Measurements from ENCODE around the gene PPP3CA. TPM values are rescaled to one million over a fixed set of nuclear protein-coding genes. Genes with fewer than 3 reads are reported as not detected.

PPP3CA gene
- total RNA-seq, 1 experiment from 2014 or later: 133 TPM

DNA sequence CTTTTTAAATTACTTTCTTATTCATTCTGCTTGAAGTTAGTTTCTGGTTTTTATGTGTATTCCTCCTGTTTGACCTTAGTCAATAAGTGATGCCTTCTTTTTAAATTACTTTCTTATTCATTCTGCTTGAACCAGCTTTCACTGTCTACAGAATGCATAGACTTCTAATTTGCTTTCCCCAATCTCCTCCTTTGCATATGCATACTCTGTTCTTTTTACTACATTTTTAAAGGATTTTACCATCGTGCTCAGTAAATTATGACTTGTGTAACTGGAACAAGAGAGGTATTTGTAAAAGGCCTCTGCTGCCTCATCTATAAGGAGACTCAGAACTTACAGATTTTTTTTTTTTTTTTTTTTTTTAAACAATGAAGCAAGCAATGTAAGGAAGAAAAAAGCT, 228.7 kb downstream of the PPP3CA start (continued):
- TF ChIP-seq, protein P1, sequence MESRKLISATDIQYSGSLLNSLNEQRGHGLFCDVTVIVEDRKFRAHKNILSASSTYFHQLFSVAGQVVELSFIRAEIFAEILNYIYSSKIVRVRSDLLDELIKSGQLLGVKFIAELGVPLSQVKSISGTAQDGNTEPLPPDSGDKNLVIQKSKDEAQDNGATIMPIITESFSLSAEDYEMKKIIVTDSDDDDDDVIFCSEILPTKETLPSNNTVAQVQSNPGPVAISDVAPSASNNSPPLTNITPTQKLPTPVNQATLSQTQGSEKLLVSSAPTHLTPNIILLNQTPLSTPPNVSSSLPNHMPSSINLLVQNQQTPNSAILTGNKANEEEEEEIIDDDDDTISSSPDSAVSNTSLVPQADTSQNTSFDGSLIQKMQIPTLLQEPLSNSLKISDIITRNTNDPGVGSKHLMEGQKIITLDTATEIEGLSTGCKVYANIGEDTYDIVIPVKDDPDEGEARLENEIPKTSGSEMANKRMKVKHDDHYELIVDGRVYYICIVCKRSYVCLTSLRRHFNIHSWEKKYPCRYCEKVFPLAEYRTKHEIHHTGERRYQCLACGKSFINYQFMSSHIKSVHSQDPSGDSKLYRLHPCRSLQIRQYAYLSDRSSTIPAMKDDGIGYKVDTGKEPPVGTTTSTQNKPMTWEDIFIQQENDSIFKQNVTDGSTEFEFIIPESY (IDR thresholded peaks at IDR 0.05; ENCODE audit: extremely low read depth, insufficient replicate concordance, low read length): no peak
- TF ChIP-seq ELF1 (IDR thresholded peaks at IDR 0.05; ENCODE audit: borderline replicate concordance, low read depth) (no peak), ZFX (IDR thresholded peaks at IDR 0.05) (no peak)
- TF ChIP-seq, protein P2, sequence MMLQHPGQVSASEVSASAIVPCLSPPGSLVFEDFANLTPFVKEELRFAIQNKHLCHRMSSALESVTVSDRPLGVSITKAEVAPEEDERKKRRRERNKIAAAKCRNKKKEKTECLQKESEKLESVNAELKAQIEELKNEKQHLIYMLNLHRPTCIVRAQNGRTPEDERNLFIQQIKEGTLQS (IDR thresholded peaks at IDR 0.05): no peak

DNA sequence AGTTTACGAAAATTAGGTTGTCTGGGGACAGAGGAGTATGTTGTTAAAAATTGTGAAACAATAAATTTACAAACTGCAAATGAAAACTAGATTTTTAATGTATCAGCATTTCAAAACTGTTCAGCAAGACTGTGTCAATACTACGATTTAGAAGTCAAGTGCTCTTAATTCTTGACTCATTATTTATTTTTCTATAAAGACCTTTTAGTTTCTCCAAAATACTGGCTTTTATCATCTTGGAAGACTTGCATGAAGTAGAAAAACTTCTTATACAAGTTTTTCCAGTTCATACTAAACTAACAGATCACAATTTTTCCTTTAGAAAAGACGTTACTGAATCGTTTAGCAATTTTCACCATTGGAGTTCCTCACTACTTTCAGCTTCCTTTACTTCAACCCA, 231.4 kb downstream of the PPP3CA start:
- H3K36me3 ChIP-seq (ENCODE audit: control insufficient read depth in 1 of 2, insufficient read depth in 2 of 2, low read length in 2 of 2): no peaks in the 10 kb centered on the region; a peak in 1 of 4 replicates
- POLR2A ChIA-PET: interaction anchor here (0.8 to 4.2 kb wide), 13 partner anchors 8 to 181 kb away, joined by 3 to 43 read pairs (median 4); no protein-coding TSS in a partner anchor
- RAD21 ChIA-PET (ENCODE audit: low non-redundant PET in 1 of 2, low total read pairs in 2 of 2, uncharacterized antibody in 2 of 2, unreplicated experiment in 2 of 2): interaction anchor here in 1 of 2 experiments (1.5 kb wide), 1 partner anchor 96 kb away, joined by 4 read pairs; no protein-coding TSS in a partner anchor
- intact Hi-C loops (cut with micrococcal nuclease): loop anchor here (2.0 kb wide), 1 partner anchor 41 kb away; no protein-coding TSS in a partner anchor
- H3K27ac ChIP-seq (ENCODE audit: low read depth, low read length): peak overlapping the region; percentile 96
- peak overlapping the region; percentile 53 for H3K9ac ChIP-seq (ENCODE audit: low read length)
- H3K9me2 ChIP-seq (ENCODE audit: insufficient read depth): no peaks in the 10 kb centered on the region
- BruUV-seq (replicated peaks): no TSS peak
- CTCF ChIA-PET: interaction anchor here (1.4 kb wide), 1 partner anchor 8 kb away, joined by 4 read pairs; no protein-coding TSS in a partner anchor
- no peak overlapping the region for H2AFZ ChIP-seq (ENCODE audit: low read depth, low read length, poor library complexity, severe bottlenecking)
- H3K4me1 ChIP-seq (ENCODE audit: control insufficient read depth in 1 of 2, insufficient read depth in 2 of 2, low read length in 2 of 2): peaks cover 65 to 93% of the 10 kb centered on the region in 2 experiments
- H4K20me1 ChIP-seq (ENCODE audit: insufficient read depth): no peaks in the 10 kb centered on the region
- no peak for ATAC-seq
- H3K27me3 ChIP-seq (ENCODE audit: insufficient read depth, low read length): no peaks in the 10 kb centered on the region
- H3K9me3 ChIP-seq (ENCODE audit: control insufficient read depth in 1 of 2, insufficient read depth in 1 of 2, low read depth in 1 of 2, low read length in 2 of 2): no peaks in the 10 kb centered on the region
- peaks cover 83% of the 10 kb centered on the region for H3K79me2 ChIP-seq (ENCODE audit: insufficient read depth, low read length)
- no peak for DNase-seq (ENCODE audit: low read depth, low spot score)
- H3K4me3 ChIP-seq (replicated peaks in 1 of 2; ENCODE audit: low read depth in 1 of 2, low read length in 2 of 2): peak overlapping the region in 1 of 2 experiments; percentile 23; a peak in 1 of 4 replicates
- H3K4me2 ChIP-seq (ENCODE audit: low read length): peak overlapping the region; percentile 60
- TF ChIP-seq, protein P1 (IDR thresholded peaks at IDR 0.05; ENCODE audit: extremely low read depth, insufficient replicate concordance, low read length): no peak
- TF ChIP-seq, protein P3, sequence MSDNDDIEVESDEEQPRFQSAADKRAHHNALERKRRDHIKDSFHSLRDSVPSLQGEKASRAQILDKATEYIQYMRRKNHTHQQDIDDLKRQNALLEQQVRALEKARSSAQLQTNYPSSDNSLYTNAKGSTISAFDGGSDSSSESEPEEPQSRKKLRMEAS (IDR thresholded peaks at IDR 0.05): no peak
- TF ChIP-seq, protein P4, sequence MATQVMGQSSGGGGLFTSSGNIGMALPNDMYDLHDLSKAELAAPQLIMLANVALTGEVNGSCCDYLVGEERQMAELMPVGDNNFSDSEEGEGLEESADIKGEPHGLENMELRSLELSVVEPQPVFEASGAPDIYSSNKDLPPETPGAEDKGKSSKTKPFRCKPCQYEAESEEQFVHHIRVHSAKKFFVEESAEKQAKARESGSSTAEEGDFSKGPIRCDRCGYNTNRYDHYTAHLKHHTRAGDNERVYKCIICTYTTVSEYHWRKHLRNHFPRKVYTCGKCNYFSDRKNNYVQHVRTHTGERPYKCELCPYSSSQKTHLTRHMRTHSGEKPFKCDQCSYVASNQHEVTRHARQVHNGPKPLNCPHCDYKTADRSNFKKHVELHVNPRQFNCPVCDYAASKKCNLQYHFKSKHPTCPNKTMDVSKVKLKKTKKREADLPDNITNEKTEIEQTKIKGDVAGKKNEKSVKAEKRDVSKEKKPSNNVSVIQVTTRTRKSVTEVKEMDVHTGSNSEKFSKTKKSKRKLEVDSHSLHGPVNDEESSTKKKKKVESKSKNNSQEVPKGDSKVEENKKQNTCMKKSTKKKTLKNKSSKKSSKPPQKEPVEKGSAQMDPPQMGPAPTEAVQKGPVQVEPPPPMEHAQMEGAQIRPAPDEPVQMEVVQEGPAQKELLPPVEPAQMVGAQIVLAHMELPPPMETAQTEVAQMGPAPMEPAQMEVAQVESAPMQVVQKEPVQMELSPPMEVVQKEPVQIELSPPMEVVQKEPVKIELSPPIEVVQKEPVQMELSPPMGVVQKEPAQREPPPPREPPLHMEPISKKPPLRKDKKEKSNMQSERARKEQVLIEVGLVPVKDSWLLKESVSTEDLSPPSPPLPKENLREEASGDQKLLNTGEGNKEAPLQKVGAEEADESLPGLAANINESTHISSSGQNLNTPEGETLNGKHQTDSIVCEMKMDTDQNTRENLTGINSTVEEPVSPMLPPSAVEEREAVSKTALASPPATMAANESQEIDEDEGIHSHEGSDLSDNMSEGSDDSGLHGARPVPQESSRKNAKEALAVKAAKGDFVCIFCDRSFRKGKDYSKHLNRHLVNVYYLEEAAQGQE (IDR thresholded peaks at IDR 0.05; ENCODE audit: low read depth): no peak
- TF ChIP-seq SRF (IDR thresholded peaks at IDR 0.05; ENCODE audit: low read depth): no peak
- no peak; the same call in 1 of the 2 replicates for TF ChIP-seq POLR2AphosphoS5 (IDR thresholded peaks at IDR 0.05; ENCODE audit: low read depth, low read length)
- TF ChIP-seq CEBPB (IDR thresholded peaks at IDR 0.05; ENCODE audit: low read depth): no peak
- no peak for TF ChIP-seq ZNF274 (IDR thresholded peaks at IDR 0.05; ENCODE audit: low read depth, low read length)
- no peak for TF ChIP-seq YY1 (IDR thresholded peaks at IDR 0.05; ENCODE audit: extremely low read depth, insufficient replicate concordance, low read depth, low read length)
- no peak for TF ChIP-seq CBX3 (IDR thresholded peaks at IDR 0.05; ENCODE audit: low read depth)
- TF ChIP-seq, protein P5, sequence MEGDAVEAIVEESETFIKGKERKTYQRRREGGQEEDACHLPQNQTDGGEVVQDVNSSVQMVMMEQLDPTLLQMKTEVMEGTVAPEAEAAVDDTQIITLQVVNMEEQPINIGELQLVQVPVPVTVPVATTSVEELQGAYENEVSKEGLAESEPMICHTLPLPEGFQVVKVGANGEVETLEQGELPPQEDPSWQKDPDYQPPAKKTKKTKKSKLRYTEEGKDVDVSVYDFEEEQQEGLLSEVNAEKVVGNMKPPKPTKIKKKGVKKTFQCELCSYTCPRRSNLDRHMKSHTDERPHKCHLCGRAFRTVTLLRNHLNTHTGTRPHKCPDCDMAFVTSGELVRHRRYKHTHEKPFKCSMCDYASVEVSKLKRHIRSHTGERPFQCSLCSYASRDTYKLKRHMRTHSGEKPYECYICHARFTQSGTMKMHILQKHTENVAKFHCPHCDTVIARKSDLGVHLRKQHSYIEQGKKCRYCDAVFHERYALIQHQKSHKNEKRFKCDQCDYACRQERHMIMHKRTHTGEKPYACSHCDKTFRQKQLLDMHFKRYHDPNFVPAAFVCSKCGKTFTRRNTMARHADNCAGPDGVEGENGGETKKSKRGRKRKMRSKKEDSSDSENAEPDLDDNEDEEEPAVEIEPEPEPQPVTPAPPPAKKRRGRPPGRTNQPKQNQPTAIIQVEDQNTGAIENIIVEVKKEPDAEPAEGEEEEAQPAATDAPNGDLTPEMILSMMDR (IDR thresholded peaks at IDR 0.05 in 2 of 3, conservative IDR thresholded peaks at IDR 0.05 in 1 of 3; ENCODE audit: borderline replicate concordance in 1 of 3, insufficient read depth in 1 of 3, low read depth in 2 of 3, low read length in 2 of 3): no peak
- no peak for TF ChIP-seq ELF1 (IDR thresholded peaks at IDR 0.05; ENCODE audit: borderline replicate concordance, low read depth)

Data from HCT116 (cell line).